Retinal pigment epithelial cell (primary cell): ENCODE data around the gene FALEC.

Source experiments
- DNase-seq: peaks from one replicate; pipeline ENCODE4 v3.0.0-alpha.2; 2010; ENCODE audit warnings: low read depth
- H3K4me3 ChIP-seq: 2 replicates; pipeline ENCODE4 v1.5.1; 2011; ENCODE audit warnings: mild to moderate bottlenecking, low read length, control low read depth, moderate library complexity
- CTCF ChIP-seq: conservative IDR thresholded peaks from 2 replicates; pipeline ENCODE4 v1.5.1; 2011; ENCODE audit warnings: low read depth, low read length, control low read depth, inconsistent platforms

FALEC gene

GRCh38 chr1:150535511-150536287, 20.1 kb downstream of the FALEC start:
- no peak for TF ChIP-seq CTCF
- DNase-seq, result no peak
- H3K4me3 ChIP-seq, result no peak overlapping the region

- no peak overlapping the region for H3K4me3 ChIP-seq
- TF ChIP-seq CTCF, result no peak
- DNase-seq, result no peak
Observed at GRCh38 chr1:150536836-150537731, 21.5 kb downstream of the FALEC start.

- no peak overlapping the region for H3K4me3 ChIP-seq
- no peak for DNase-seq
- TF ChIP-seq CTCF, result peak; percentile 11
Observed at GRCh38 chr1:150537732-150538684, 22.5 kb downstream of the FALEC start.

- TF ChIP-seq CTCF, result no peak
- DNase-seq, result no peak
- H3K4me3 ChIP-seq, result no peak overlapping the region
Observed at GRCh38 chr1:150543500-150544143, 28.1 kb downstream of the FALEC start.

DNA sequence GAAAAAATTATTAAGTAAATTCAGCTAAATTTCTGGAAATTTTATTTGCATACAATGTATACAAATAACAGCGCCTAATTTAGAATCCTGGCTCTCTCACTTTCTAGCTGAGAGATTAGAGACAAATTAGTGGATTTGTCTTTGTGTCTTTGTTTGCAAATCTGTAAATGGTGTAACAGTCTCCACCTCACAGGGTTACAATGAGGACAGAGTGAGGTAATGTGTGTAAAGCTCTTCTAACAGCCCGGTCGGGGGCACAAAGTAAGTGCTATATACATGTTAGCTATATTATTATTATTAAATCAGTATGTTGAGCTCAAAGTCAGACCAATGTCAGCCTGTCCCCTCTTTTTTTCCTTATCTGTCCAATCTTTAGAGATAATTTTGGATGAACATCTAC, 28.7 kb downstream of the FALEC start:
- no peak for DNase-seq
- H3K4me3 ChIP-seq, result no peak overlapping the region
- TF ChIP-seq CTCF, result no peak

- no peak for TF ChIP-seq CTCF
- DNase-seq, result no peak
Observed at GRCh38 chr1:150545486-150546032, 30.0 kb downstream of the FALEC start.

More at GRCh38 chr1:150545486-150546032, 30.0 kb downstream of the FALEC start:
- H3K4me3 ChIP-seq, result no peak overlapping the region
